NCI-H748 treated with DMSO at 0.1 percent for 48 hours (cell line): ENCODE results near the gene CYP46A1.
A peak's percentile ranks its signal among the peaks of the same experiment; 100 is the strongest.

Experiments used
- DNase-seq: peaks from one replicate; lab custom pipeline; 2025; lab: John Stamatoyannopoulos, UW

CYP46A1 gene

GRCh38 chr14:99674064-99674650, 9.9 kb upstream of the CYP46A1 start:
- no peak for DNase-seq

GRCh38 chr14:99674776-99675381, 9.2 kb upstream of the CYP46A1 start:
- no peak for DNase-seq

DNA sequence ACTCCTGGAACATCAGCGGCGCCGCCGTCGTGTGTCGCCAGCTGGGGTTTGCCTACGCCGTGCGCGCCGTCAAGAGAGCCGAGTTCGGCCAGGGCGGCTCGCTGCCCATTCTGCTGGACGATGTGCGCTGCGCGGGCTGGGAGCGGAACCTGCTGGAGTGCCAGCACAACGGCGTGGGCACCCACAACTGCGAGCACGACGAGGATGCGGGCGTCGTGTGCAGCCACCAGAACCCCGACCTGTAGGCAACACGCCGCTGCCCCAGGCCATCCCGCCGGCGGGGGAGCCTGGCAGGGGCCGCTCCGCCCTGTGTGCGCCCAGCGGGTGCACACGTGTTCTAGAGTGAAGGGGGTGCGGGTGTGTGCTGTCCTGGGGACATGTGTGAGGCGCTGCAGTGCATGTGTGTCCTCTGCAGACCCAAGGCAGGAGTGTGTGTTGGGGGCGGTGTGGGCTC, 8.7 kb upstream of the CYP46A1 start:
- DNase-seq, result no peak

GRCh38 chr14:99675951-99676350, 8.1 kb upstream of the CYP46A1 start:
- no peak for DNase-seq

DNA sequence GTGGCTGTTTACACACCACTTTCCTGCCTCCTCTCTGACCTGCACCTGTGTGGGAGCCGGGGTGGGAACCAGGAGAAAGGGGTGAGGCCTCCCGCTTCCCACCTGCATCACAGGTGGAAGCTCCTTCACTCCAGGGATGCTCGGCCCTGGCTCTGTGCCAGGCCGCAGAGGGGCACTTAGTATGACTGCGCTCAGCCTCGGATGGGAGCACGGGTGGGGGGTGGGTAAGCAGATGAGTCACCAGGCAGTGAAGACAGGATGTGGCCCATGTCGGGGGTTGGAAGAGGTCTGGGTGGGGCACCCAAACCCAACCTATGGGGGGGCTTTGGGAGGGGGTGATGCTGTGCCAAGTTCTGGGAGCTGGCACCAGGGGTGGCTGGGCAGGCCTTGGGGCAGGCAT, 7.4 kb upstream of the CYP46A1 start:
- no peak for DNase-seq

DNA sequence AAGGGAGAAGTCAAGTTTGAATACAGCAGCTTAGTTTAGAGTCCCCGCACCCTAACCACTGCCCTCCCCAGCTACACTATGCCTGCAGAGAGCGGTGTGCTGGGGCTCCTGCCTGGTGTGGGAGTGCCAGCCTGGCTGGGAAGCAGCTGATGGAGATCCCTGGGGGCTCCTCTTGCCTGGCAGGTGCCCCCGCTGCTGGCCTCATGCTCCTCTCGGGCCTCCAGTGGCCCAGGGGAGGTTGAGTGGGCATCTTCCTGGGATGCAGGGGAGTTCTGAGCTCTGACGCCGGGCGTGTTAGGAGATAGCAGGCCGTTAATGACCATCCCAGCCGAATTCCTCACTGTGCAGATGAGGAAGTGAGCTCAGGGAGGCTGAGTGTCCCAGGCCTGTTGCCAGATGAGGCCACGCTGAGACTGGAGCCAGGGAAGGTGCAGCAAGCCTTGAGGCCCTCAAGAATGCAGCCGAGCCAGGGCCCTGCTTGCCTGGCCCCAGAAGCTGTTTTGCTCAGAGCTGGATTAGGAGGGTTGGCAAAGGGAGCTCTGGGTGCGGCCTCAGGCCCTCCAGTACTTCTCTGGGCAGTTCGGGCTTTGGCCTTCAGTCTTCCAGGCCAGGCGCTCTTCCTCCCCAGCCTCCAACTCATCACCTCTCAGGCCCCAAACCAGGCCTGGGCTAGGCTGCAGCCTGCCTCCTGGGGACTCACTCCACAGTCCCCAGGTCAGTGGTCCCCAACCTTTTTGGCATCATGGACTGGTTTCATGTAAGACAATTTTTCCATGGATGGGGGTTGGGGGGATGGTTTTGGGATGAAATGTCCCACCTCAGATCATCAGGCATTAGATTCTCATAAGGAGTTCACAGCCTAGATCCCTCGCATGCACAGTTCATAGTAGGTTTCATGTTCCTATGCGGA, 6.6 kb upstream of the CYP46A1 start:
- no peak for DNase-seq

- no peak for DNase-seq
These were observed 5.9 kb upstream of the CYP46A1 start for GRCh38 chr14:99678198-99678597.

GRCh38 chr14:99679111-99679510, 5.0 kb upstream of the CYP46A1 start:
- no peak for DNase-seq

- no peak for DNase-seq
These were observed 4.6 kb upstream of the CYP46A1 start for GRCh38 chr14:99679543-99679942.

DNA sequence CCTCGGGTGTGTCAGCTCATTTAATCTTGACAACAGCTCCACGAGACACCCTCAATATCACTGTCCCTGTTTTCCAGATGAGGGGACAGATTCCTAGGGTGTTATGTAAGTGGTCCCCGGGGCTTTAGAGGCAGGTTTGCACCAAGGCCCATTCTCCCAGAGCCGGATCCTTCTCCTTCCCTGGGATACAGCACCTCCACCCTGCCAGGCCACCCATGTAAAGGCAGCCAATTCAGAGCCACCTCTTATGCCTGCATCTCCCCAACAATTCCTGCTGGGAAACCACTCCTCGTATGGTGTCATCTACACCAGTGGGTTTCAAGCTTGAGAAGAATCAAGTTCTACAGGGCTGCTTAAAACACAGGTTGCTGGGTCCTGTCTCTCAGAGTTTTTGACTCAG, 4.1 kb upstream of the CYP46A1 start:
- DNase-seq, result no peak

DNA sequence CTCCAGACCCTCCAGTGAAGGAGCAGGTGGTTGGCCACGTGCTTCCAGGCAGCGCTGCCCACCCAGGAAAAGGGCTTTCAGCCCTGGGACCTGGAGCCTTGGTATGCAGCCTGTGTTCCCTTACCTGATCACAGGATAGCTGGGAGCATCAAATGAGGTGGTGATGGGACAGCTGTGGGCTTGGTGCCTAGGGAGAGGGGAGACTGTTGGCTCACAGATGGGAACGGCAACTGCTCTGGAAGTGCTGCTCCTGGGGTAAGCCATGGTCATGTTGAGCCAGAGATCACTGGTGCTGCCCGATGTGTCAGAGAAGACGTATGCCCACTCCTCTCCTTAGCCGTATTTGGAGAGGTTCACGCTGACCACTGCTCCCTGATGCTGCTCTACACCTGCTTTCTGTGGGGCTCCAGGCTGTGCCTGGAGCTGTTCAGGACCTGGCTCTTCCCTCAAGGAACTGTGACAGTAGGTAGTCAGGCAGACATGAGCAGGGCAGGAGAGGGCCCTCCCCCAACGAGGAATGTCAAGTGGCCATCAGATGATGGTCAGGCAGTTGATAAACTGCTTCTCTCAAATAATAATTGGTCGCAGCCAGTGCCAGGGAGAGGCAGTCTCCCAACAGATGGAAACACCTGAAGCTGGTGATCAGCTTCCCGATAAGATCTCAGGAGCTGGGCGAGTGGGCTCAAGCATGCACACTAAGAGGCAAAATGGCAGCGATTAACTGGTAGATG, 2.8 kb upstream of the CYP46A1 start:
- peak; percentile 28 for DNase-seq

DNA sequence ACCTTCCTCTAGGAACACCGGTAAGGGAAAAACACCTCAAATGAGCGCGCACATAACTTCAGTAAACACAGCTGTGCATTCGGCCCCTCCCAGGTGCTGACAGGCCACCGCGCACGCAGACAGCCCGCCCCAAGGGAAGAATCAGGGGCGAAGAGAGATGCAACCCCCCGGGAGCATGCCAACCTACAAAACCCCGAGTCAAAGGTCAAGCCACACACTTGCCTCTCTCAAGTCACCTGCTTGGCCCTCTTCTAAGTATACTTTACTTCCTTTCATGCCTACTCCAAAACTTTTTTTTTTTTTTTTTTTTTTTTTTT, 2.3 kb upstream of the CYP46A1 start:
- no peak for DNase-seq

- DNase-seq, result peak; percentile 77
These were observed 1.1 kb upstream of the CYP46A1 start for GRCh38 chr14:99682809-99683618.

GRCh38 chr14:99684410-99684934, 374 bp downstream of the CYP46A1 start:
- DNase-seq, result no peak

DNA sequence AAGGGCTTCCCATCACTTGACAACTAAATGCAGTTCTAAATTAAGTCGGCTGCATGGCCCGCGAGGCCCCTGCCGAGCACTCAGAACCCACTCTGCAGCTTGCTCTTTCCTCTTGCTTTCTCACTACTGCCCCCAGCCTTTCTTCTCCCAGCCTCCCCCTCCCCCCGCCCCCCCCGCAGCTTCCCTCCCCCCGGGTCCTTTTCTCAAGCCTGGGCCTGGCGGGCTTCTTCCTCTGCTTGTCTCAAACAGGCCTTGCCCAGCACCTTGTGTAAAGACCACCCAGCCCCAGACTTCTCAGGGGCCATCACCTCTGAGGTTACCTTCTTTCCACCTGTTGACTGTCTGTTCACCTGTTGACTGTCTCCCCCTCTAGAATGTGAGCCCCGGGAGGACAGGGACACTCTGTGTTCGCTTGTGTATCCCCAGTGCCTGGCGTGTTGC, 1.1 kb downstream of the CYP46A1 start:
- DNase-seq, result no peak

GRCh38 chr14:99685596-99685995, 1.5 kb downstream of the CYP46A1 start:
- no peak for DNase-seq

DNA sequence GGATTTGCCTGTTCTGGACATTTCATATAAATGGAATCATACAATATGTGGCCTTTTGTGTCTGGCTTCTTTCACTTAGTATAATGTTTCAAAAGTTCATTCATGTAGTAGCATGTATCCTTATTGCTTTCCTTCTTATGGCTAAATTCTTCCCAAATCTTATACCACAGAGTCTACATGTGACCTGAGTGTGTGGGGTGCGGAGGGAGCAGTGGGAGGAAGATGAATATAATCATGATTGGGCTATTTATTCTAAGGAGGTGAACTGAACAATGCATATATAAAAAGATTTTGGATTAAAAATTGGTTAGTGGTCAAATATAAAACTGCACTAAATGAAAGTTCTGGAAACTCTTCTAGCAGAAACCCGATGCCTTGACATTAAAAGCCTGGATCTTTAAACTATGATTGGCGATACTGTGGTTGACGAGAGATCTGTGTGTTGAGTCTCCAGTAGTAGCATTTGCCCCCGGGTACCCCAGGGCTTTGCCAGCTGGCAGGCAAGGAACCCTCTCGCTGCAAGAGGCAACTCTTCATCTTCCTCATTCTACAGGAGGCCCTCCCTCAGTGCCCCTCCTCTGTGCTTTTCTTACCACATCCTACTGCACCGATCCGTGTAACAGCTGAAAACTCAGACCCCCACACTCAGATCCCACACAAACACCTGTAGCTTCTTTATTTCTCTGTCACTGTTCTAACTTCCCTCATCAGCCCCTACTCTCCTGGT, 2.6 kb downstream of the CYP46A1 start:
- DNase-seq, result no peak

DNA sequence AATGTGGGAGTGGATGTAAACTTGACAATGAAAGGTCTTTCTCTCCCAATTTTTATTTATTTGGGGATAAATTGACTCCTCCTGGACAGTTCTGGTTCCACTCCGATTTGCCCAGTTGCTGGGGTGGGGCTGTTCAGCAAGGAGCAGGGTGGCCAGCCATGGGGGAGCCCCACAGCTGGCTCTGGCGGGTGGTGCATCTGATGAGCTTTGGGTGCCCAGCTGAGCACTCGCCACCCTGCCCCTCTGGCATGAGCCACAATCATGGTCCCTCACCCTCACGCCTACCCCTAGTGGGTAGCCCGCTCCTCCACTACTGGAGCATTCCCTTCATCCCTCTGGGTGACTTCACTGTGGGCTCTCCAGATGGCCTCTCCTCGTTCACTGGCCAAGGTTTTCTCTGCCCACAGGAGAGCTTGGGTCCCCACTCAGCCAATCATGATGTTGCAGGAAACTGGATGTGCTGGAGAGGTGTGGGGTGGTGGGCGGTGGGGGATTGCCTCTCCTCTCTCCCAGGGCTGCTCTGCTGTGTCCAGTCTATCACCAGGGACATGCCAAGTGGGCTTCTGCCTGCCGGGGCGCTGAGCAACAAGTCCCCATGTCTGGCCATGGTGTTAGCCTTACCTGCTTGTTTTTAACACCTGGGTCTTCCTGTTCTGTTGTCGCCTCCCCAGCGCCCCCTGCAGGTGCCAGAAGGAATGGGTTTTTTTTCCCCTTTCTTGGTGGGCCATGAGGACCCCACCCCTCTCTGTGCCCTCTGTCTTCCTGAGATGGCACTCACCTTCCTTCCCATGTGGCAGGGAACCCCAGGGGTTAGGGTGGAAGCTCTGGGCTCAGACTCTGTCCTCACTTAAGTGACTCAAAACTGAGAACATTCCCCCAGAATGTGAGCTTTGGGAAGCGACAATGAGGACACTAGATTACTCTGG, 3.4 kb downstream of the CYP46A1 start:
- peak; percentile 30 for DNase-seq

DNA sequence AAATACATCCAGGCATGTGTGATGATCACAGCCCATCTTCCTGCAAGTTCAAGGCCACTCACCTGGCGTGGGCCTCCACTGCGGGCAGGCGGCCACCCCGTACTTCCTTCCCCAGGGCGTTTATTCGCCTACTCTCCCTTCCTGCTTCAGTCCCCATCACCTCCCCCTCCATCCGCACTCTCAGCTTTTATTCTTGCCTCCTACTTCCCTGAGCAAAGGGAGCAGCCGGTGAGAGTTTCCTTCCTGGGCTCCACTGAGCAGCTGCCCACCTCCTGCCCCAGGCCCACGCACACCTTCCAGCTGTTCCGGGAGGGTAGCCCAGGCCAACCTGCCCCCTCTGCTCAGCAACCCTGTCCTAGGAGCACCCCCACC, 4.1 kb downstream of the CYP46A1 start:
- no peak for DNase-seq

GRCh38 chr14:99688629-99689028, 4.5 kb downstream of the CYP46A1 start:
- DNase-seq, result no peak
